ENCODE results near the gene FGF5.
"Not testable (repeated sequence)": the region's sequence is repeated elsewhere in the genome, so short reads cannot be mapped to it uniquely, and the experiment has no call there.

FGF5 gene

GRCh38 chr4:80266253-80266901 lies at the start of gene FGF5:
FGF5 (plus strand) TSS chr4:80266664; CDS start chr4:80266825, 161 bp downstream.
- no peak for DNase-seq (ENCODE audit: low read depth in 2 of 2, low spot score in 1 of 2)

- DNase-seq (ENCODE audit: low read depth in 2 of 2, low spot score in 1 of 2): no peak
Measured at GRCh38 chr4:80219301-80220025, 47.0 kb upstream of the FGF5 start.

- no peak for DNase-seq (ENCODE audit: low read depth in 2 of 2, low spot score in 1 of 2)
Measured at GRCh38 chr4:80220711-80221110, 45.8 kb upstream of the FGF5 start.

- no peak for DNase-seq (ENCODE audit: low read depth in 2 of 2, low spot score in 1 of 2)
Measured at GRCh38 chr4:80221161-80221560, 45.3 kb upstream of the FGF5 start.

GRCh38 chr4:80225595-80225994 lies 40.9 kb upstream of the FGF5 start:
- no peak for DNase-seq (ENCODE audit: low read depth in 2 of 2, low spot score in 1 of 2)

GRCh38 chr4:80226094-80226493 lies 40.4 kb upstream of the FGF5 start:
- no peak for DNase-seq (ENCODE audit: low read depth in 2 of 2, low spot score in 1 of 2)

- no peak for DNase-seq (ENCODE audit: low read depth in 2 of 2, low spot score in 1 of 2)
Measured at GRCh38 chr4:80228460-80228859, 38.0 kb upstream of the FGF5 start.

GRCh38 chr4:80229128-80229527 lies 37.3 kb upstream of the FGF5 start:
- no peak for DNase-seq (ENCODE audit: low read depth in 2 of 2, low spot score in 1 of 2)

- DNase-seq (ENCODE audit: low read depth in 2 of 2, low spot score in 1 of 2): no peak
Measured at GRCh38 chr4:80229590-80229989, 36.9 kb upstream of the FGF5 start.

GRCh38 chr4:80231180-80231579 lies 35.3 kb upstream of the FGF5 start:
- no peak for DNase-seq (ENCODE audit: low read depth in 2 of 2, low spot score in 1 of 2)

GRCh38 chr4:80232707-80233370 lies 33.6 kb upstream of the FGF5 start:
- no peak for DNase-seq (ENCODE audit: low read depth in 2 of 2, low spot score in 1 of 2)

GRCh38 chr4:80233390-80233789 lies 33.1 kb upstream of the FGF5 start:
- DNase-seq (ENCODE audit: low read depth in 2 of 2, low spot score in 1 of 2): no peak

GRCh38 chr4:80235451-80235850 lies 31.0 kb upstream of the FGF5 start:
- DNase-seq (ENCODE audit: low read depth in 2 of 2, low spot score in 1 of 2): no peak

- DNase-seq (ENCODE audit: low read depth in 2 of 2, low spot score in 1 of 2): no peak
Measured at GRCh38 chr4:80237992-80238391, 28.5 kb upstream of the FGF5 start.

GRCh38 chr4:80239480-80240150 lies 26.8 kb upstream of the FGF5 start:
- no peak for DNase-seq (ENCODE audit: low read depth in 2 of 2, low spot score in 1 of 2)

- DNase-seq (ENCODE audit: low read depth in 2 of 2, low spot score in 1 of 2): no peak
Measured at GRCh38 chr4:80240976-80241375, 25.5 kb upstream of the FGF5 start.

- DNase-seq (ENCODE audit: low read depth in 2 of 2, low spot score in 1 of 2): no peak
Measured at GRCh38 chr4:80243274-80244018, 23.0 kb upstream of the FGF5 start.

GRCh38 chr4:80247484-80247883 lies 19.0 kb upstream of the FGF5 start:
- DNase-seq (ENCODE audit: low read depth in 2 of 2, low spot score in 1 of 2): not testable (repeated sequence)

- no peak for DNase-seq (ENCODE audit: low read depth in 2 of 2, low spot score in 1 of 2)
Measured at GRCh38 chr4:80249144-80249543, 17.3 kb upstream of the FGF5 start.

- DNase-seq (ENCODE audit: low read depth in 2 of 2, low spot score in 1 of 2): no peak
Measured at GRCh38 chr4:80252427-80252826, 14.0 kb upstream of the FGF5 start.

- no peak for DNase-seq (ENCODE audit: low read depth in 2 of 2, low spot score in 1 of 2)
Measured at GRCh38 chr4:80252953-80253352, 13.5 kb upstream of the FGF5 start.

All from stimulated activated CD8-positive, alpha-beta memory T cell treated with anti-CD3 and anti-CD28 coated beads, Interleukin-4, amount 100 ng/mL, for 4 hours (primary cell).